ENCODE measurements around the gene RNF169. TPM values are rescaled to one million over a fixed set of nuclear protein-coding genes. Genes with fewer than 3 reads are reported as not detected.

RNF169 gene
- total and polyA plus RNA-seq, 2 of the 8 experiments (the other 6 are each of a cell fraction or from before 2014, with no cell fraction given), result 3.6 to 12.5 TPM

- no peak for TF ChIP-seq TAF7 (optimal IDR thresholded peaks at IDR 0.05; ENCODE audit: borderline replicate concordance, low read depth, low read length)
- TF ChIP-seq TCF12 (IDR thresholded peaks at IDR 0.05; ENCODE audit: low read depth, low read length), result peak; percentile 86; the same call in 1 of the 2 replicates
- TF ChIP-seq SP2 (IDR thresholded peaks at IDR 0.05; ENCODE audit: low read length), result no peak
- TF ChIP-seq SIN3A (conservative IDR thresholded peaks at IDR 0.05 in 1 of 2, IDR thresholded peaks at IDR 0.05 in 1 of 2; ENCODE audit: low read depth in 1 of 2, low read length in 2 of 2), result peak in 1 of 2 experiments; percentile 67; a peak in 1 of 4 replicates
- no peak for TF ChIP-seq KDM5A (IDR thresholded peaks at IDR 0.05; ENCODE audit: low read length)
- peak; percentile 95 to 98 (median 97) for TF ChIP-seq CTCF (IDR thresholded peaks at IDR 0.05; ENCODE audit: control extremely low read depth in 1 of 3, insufficient read depth in 1 of 3, low read depth in 1 of 3, low read length in 3 of 3)
- TF ChIP-seq TEAD4 (IDR thresholded peaks at IDR 0.05; ENCODE audit: low read depth, low read length), result no peak
- TF ChIP-seq CBX8 (IDR thresholded peaks at IDR 0.05; ENCODE audit: borderline replicate concordance, low read depth, low read length), result no peak
- no peak for TF ChIP-seq CREB1 (IDR thresholded peaks at IDR 0.05)
- TF ChIP-seq CEBPB (IDR thresholded peaks at IDR 0.05; ENCODE audit: low read depth, low read length), result no peak
- TF ChIP-seq POLR2AphosphoS5 (IDR thresholded peaks at IDR 0.05; ENCODE audit: low read depth, low read length), result no peak
- TF ChIP-seq GABPA (IDR thresholded peaks at IDR 0.05; ENCODE audit: borderline replicate concordance, insufficient read depth, low read length), result peak; percentile 56; the same call in 1 of the 2 replicates
- no peak for TF ChIP-seq FOSL1 (IDR thresholded peaks at IDR 0.05; ENCODE audit: insufficient read depth, low read depth, low read length)
- no peak for TF ChIP-seq SAP30 (IDR thresholded peaks at IDR 0.05; ENCODE audit: insufficient read depth, insufficient replicate concordance, low read length)
- TF ChIP-seq RXRA (IDR thresholded peaks at IDR 0.05; ENCODE audit: insufficient read depth, low read depth, low read length), result no peak
- peak; percentile 83 to 92 for TF ChIP-seq RAD21 (IDR thresholded peaks at IDR 0.05 in 1 of 2, conservative IDR thresholded peaks at IDR 0.05 in 1 of 2; ENCODE audit: low read depth in 2 of 2, low read length in 2 of 2)
- TF ChIP-seq SIRT6 (IDR thresholded peaks at IDR 0.05; ENCODE audit: low read length), result no peak
- TF ChIP-seq EZH2 (IDR thresholded peaks at IDR 0.05; ENCODE audit: low read depth, low read length, severe bottlenecking), result no peak
- TF ChIP-seq TBP (IDR thresholded peaks at IDR 0.05; ENCODE audit: low read depth, low read length), result peak; percentile 72; the same call in 1 of the 2 replicates
Measured at GRCh38 chr11:74726547-74727182, 22.0 kb upstream of the RNF169 start (continued).

Measured in H1 (cell line).